Measurements from ENCODE around the gene WDR72.
"Not testable (repeated sequence)": the region's sequence is repeated elsewhere in the genome, so short reads cannot be mapped to it uniquely, and the experiment has no call there.

GRCh38 chr15:53540626-53541300, 218.7 kb downstream of the WDR72 start:
- TF ChIP-seq, protein P1, sequence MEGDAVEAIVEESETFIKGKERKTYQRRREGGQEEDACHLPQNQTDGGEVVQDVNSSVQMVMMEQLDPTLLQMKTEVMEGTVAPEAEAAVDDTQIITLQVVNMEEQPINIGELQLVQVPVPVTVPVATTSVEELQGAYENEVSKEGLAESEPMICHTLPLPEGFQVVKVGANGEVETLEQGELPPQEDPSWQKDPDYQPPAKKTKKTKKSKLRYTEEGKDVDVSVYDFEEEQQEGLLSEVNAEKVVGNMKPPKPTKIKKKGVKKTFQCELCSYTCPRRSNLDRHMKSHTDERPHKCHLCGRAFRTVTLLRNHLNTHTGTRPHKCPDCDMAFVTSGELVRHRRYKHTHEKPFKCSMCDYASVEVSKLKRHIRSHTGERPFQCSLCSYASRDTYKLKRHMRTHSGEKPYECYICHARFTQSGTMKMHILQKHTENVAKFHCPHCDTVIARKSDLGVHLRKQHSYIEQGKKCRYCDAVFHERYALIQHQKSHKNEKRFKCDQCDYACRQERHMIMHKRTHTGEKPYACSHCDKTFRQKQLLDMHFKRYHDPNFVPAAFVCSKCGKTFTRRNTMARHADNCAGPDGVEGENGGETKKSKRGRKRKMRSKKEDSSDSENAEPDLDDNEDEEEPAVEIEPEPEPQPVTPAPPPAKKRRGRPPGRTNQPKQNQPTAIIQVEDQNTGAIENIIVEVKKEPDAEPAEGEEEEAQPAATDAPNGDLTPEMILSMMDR (IDR thresholded peaks at IDR 0.05): not testable (repeated sequence)
- not testable (repeated sequence) for TF ChIP-seq EP300, POLR2A (IDR thresholded peaks at IDR 0.05)
